ENCODE results near the gene CST1. TPM values are rescaled to one million over a fixed set of nuclear protein-coding genes. Genes with fewer than 3 reads are reported as not detected.

CST1 gene
- total RNA-seq, 1 donor from 2014 or later, result not detected

GRCh38 chr20:23754731-23755130 is 4.0 kb upstream of the CST1 start:
- H3K27me3 ChIP-seq, result no peaks in the 10 kb centered on the region
- no peak overlapping the region for H3K4me3 ChIP-seq
- peak in 1 of 2 donors; percentile 43 for DNase-seq (ENCODE audit: extremely low spot score in 2 of 2)
- no peaks in the 10 kb centered on the region for H3K36me3 ChIP-seq
- no peak overlapping the region for H3K27ac ChIP-seq
- intact Hi-C loops (cut with DNase I), result no loop called here
- TF ChIP-seq POLR2AphosphoS5 (IDR thresholded peaks at IDR 0.05; ENCODE audit: insufficient read depth in 1 of 2, low read depth in 1 of 2) (no peak), CTCF (IDR thresholded peaks at IDR 0.05) (no peak), POLR2A (IDR thresholded peaks at IDR 0.05) (no peak)
- H3K9me3 ChIP-seq, result no peaks in the 10 kb centered on the region
- no peaks in the 10 kb centered on the region for H3K4me1 ChIP-seq

- no peak for TF ChIP-seq POLR2A (IDR thresholded peaks at IDR 0.05)
- no peak for TF ChIP-seq CTCF (IDR thresholded peaks at IDR 0.05)
- TF ChIP-seq POLR2AphosphoS5 (IDR thresholded peaks at IDR 0.05; ENCODE audit: insufficient read depth in 1 of 2, low read depth in 1 of 2), result no peak
- intact Hi-C loops (cut with DNase I), result no loop called here
Observed at GRCh38 chr20:23753589-23753988, 2.9 kb upstream of the CST1 start.

GRCh38 chr20:23753194-23753548 is 2.4 kb upstream of the CST1 start:
- peak in 1 of 2 donors; percentile 72 for DNase-seq (ENCODE audit: extremely low spot score in 2 of 2)
- no peak overlapping the region for H3K27ac ChIP-seq
- H3K9me3 ChIP-seq, result no peaks in the 10 kb centered on the region
- H3K27me3 ChIP-seq, result no peaks in the 10 kb centered on the region
- no peak overlapping the region for H3K4me3 ChIP-seq
- intact Hi-C loops (cut with DNase I), result no loop called here
- TF ChIP-seq POLR2AphosphoS5 (IDR thresholded peaks at IDR 0.05; ENCODE audit: insufficient read depth in 1 of 2, low read depth in 1 of 2) (no peak), CTCF (IDR thresholded peaks at IDR 0.05) (no peak), POLR2A (IDR thresholded peaks at IDR 0.05) (no peak)
- no peaks in the 10 kb centered on the region for H3K36me3 ChIP-seq
- no peaks in the 10 kb centered on the region for H3K4me1 ChIP-seq

More at GRCh38 chr20:23753589-23753988, 2.9 kb upstream of the CST1 start:
- Histone ChIP-seq H3K4me3 (no peak overlapping the region), H3K36me3 (no peaks in the 10 kb centered on the region), H3K27ac (no peak overlapping the region), H3K9me3 (no peaks in the 10 kb centered on the region), H3K27me3 (no peaks in the 10 kb centered on the region), H3K4me1 (no peaks in the 10 kb centered on the region)
- peak in 1 of 2 donors; percentile 64 for DNase-seq (ENCODE audit: extremely low spot score in 2 of 2)

GRCh38 chr20:23752481-23753193 is 1.9 kb upstream of the CST1 start:
- DNase-seq (ENCODE audit: extremely low spot score in 2 of 2), result peak in 1 of 2 donors; percentile 72
- H3K4me3 ChIP-seq, result no peak overlapping the region
- no peak overlapping the region for H3K27ac ChIP-seq
- intact Hi-C loops (cut with DNase I), result no loop called here
- no peaks in the 10 kb centered on the region for H3K36me3 ChIP-seq
- TF ChIP-seq POLR2AphosphoS5 (IDR thresholded peaks at IDR 0.05; ENCODE audit: insufficient read depth in 1 of 2, low read depth in 1 of 2), result no peak
- no peak for TF ChIP-seq POLR2A (IDR thresholded peaks at IDR 0.05)
- no peak for TF ChIP-seq CTCF (IDR thresholded peaks at IDR 0.05)
- no peaks in the 10 kb centered on the region for H3K9me3 ChIP-seq
- no peaks in the 10 kb centered on the region for H3K4me1 ChIP-seq
- H3K27me3 ChIP-seq, result no peaks in the 10 kb centered on the region

GRCh38 chr20:23752019-23752418 is 1.3 kb upstream of the CST1 start:
- Histone ChIP-seq H3K27me3 (no peaks in the 10 kb centered on the region), H3K4me3 (no peak overlapping the region), H3K9me3 (no peaks in the 10 kb centered on the region), H3K27ac (no peak overlapping the region), H3K4me1 (no peaks in the 10 kb centered on the region), H3K36me3 (no peaks in the 10 kb centered on the region)
- TF ChIP-seq POLR2AphosphoS5 (IDR thresholded peaks at IDR 0.05; ENCODE audit: insufficient read depth in 1 of 2, low read depth in 1 of 2) (no peak), CTCF (IDR thresholded peaks at IDR 0.05) (no peak), POLR2A (IDR thresholded peaks at IDR 0.05) (no peak)
- intact Hi-C loops (cut with DNase I), result no loop called here
- DNase-seq (ENCODE audit: extremely low spot score in 2 of 2), result peak in 1 of 2 donors; percentile 34

Data from vagina (tissue), 2 donors.